HepG2 (cell line): ENCODE results near the gene ARHGEF37. TPM values are rescaled to one million over a fixed set of nuclear protein-coding genes. Genes with fewer than 3 reads are reported as not detected.

Experiments
- ARHGAP35 ChIP-seq: sonication (generic); formaldehyde crosslinking; IDR thresholded peaks from 2 replicates; pipeline ENCODE4 v1.9.0; 2022; ENCODE audit warnings: mild to moderate bottlenecking, inconsistent platforms, moderate library complexity, missing genetic modification reagents, borderline replicate concordance
- BRF2 ChIP-seq: sonication (generic); formaldehyde crosslinking; IDR thresholded peaks from 2 replicates; pipeline ENCODE4 v1.8.1; 2022; ENCODE audit warnings: mild to moderate bottlenecking, missing genetic modification reagents
- ETV5 ChIP-seq: IDR thresholded peaks from 2 replicates; pipeline ENCODE4 v1.6.1; 2018; ENCODE audit warnings: missing biosample characterization, missing genetic modification reagents, inconsistent platforms, borderline replicate concordance
- FIP1L1 ChIP-seq: fragments of 200-400 bp; formaldehyde crosslinking; IDR thresholded peaks from 2 replicates; pipeline ENCODE4 v1.6.1; 2018; ENCODE audit warnings: low read depth, mild to moderate bottlenecking, low read length, moderate library complexity, borderline replicate concordance; ENCODE audit not compliant: insufficient read depth
- FOSL2 ChIP-seq: sonication (generic); formaldehyde crosslinking; IDR thresholded peaks from 2 replicates; pipeline ENCODE4 v1.4.0; 2020; ENCODE audit warnings: missing genetic modification reagents
- HCFC1 ChIP-seq: fragments of 150-350 bp; IDR thresholded peaks from 2 replicates; pipeline ENCODE4 v1.6.1; 2014; ENCODE audit warnings: low read depth, low read length
- KDM2A ChIP-seq: sonication (generic); formaldehyde crosslinking; IDR thresholded peaks from 2 replicates; pipeline ENCODE4 v1.4.0; 2020; ENCODE audit warnings: low read depth, missing genetic modification reagents, borderline replicate concordance
- KDM5A ChIP-seq: fragments of 200-600 bp; sonication (generic); IDR thresholded peaks from 2 replicates; pipeline ENCODE4 v1.7.0; 2018; ENCODE audit warnings: antibody characterized with exemption, mild to moderate bottlenecking, low read length, borderline replicate concordance
- MLX ChIP-seq: IDR thresholded peaks from 2 replicates; pipeline ENCODE4 v1.6.1; 2016
- MTF2 ChIP-seq: sonication (generic); formaldehyde crosslinking; IDR thresholded peaks from 2 replicates; pipeline ENCODE4 v1.5.0; 2020; ENCODE audit warnings: missing genetic modification reagents, borderline replicate concordance
- NCOA1 ChIP-seq: sonication (generic); formaldehyde crosslinking; IDR thresholded peaks from 2 replicates; pipeline ENCODE4 v1.9.0; 2021; ENCODE audit warnings: missing genetic modification reagents
- NFAT5 ChIP-seq: sonication (generic); formaldehyde crosslinking; IDR thresholded peaks from 2 replicates; pipeline ENCODE4 v1.4.0; 2020; ENCODE audit warnings: missing genetic modification reagents
- PRPF4 ChIP-seq: fragments of 200-400 bp; formaldehyde crosslinking; IDR thresholded peaks from 2 replicates; pipeline ENCODE4 v1.6.1; 2016; ENCODE audit warnings: low read length, low read depth; ENCODE audit not compliant: poor library complexity, severe bottlenecking
- ZFY ChIP-seq: sonication (generic); formaldehyde crosslinking; IDR thresholded peaks from 2 replicates; pipeline ENCODE4 v1.4.0; 2020; ENCODE audit warnings: missing genetic modification reagents
- ZNF503 ChIP-seq: sonication (generic); formaldehyde crosslinking; IDR thresholded peaks from 2 replicates; pipeline ENCODE4 v1.4.0; 2020; ENCODE audit warnings: missing genetic modification reagents
- ZNF704 ChIP-seq: sonication (generic); formaldehyde crosslinking; IDR thresholded peaks from 2 replicates; pipeline ENCODE4 v1.8.1; 2023; ENCODE audit warnings: mild to moderate bottlenecking, inconsistent platforms, moderate library complexity, missing genetic modification reagents, borderline replicate concordance
- ZNF773 ChIP-seq: sonication (generic); formaldehyde crosslinking; IDR thresholded peaks from 2 replicates; pipeline ENCODE4 v1.4.0; 2020; ENCODE audit warnings: missing genetic modification reagents, borderline replicate concordance
- ZSCAN9 ChIP-seq: IDR thresholded peaks from 2 replicates; pipeline ENCODE4 v1.6.1; 2016; ENCODE audit warnings: borderline replicate concordance
- polyA plus RNA-seq, 8 experiments: library from polyadenylated mRNA; depleted of rRNA in 3 of 8; stranded (reverse) in 7 of 8; unstranded in 1 of 8; fragments of >200 nt; fragmentation: Illumina TruSeq in 4 of 8; extraction: Trizol in 4 of 8; gene quantifications; 2 replicates each; pipeline versions ENCODE4 v1.2.1 to v1.2.3, GENCODE V29; 2011 to 2016; ENCODE audit warnings: low read depth in 4 of 8, missing spikeins in 1 of 8, mixed read lengths in 1 of 8; ENCODE audit not compliant: insufficient read depth in 1 of 8
- total RNA-seq, 5 experiments: library from RNA; depleted of rRNA; stranded (reverse); fragments of >200 nt; fragmentation: Illumina TruSeq; extraction: Trizol; gene quantifications; 2 replicates each; pipeline ENCODE4 v1.2.3, GENCODE V29; 2016; ENCODE audit warnings: low read depth in 1 of 5

ARHGEF37 gene
- total and polyA plus RNA-seq, 2 of the 13 experiments (the other 11 are each of a cell fraction or from before 2014, with no cell fraction given): 0.18 to 0.27 TPM

GRCh38 chr5:149551227-149552037, 29.9 kb upstream of the ARHGEF37 start, which contains the start of gene CSNK1A1 (continued):
- 0 out of 2 replicates have a peak, but pooled peaks have one; percentile 46 for TF ChIP-seq MTF2 (CRISPR knock-in tag)
- no peak for TF ChIP-seq ARHGAP35 (CRISPR knock-in tag)
- TF ChIP-seq MLX (CRISPR knock-in tag): peak; percentile 35; the same call in 1 of the 2 replicates
- TF ChIP-seq PRPF4: no peak
- no peak for TF ChIP-seq NFAT5 (CRISPR knock-in tag)
- TF ChIP-seq FIP1L1: peak; percentile 95
- TF ChIP-seq ETV5 (CRISPR knock-in tag): peak; percentile 96
- peak; percentile 20; the same call in 1 of the 2 replicates for TF ChIP-seq FOSL2
- TF ChIP-seq KDM5A: peak; percentile 79; the same call in 1 of the 2 replicates
- TF ChIP-seq ZNF704 (CRISPR knock-in tag): no peak
- no peak; the same call in 1 of the 2 replicates for TF ChIP-seq HCFC1
- 0 out of 2 replicates have a peak, but pooled peaks have one; percentile 22 for TF ChIP-seq ZNF773 (CRISPR knock-in tag)
- peak; percentile 90 for TF ChIP-seq ZFY (CRISPR knock-in tag)
- TF ChIP-seq BRF2: peak; percentile 57; the same call in 1 of the 2 replicates
- TF ChIP-seq KDM2A: peak; percentile 90
- 0 out of 2 replicates have a peak, but pooled peaks have one; percentile 62 for TF ChIP-seq NCOA1 (CRISPR knock-in tag)
- TF ChIP-seq ZSCAN9 (CRISPR knock-in tag): peak; percentile 74
- TF ChIP-seq ZNF503 (CRISPR knock-in tag): no peak
